WTC11 (cell line): ENCODE data around the gene CEBPB.

Source experiments
- ATF2 ChIP-seq: sonication (generic); formaldehyde crosslinking; IDR thresholded peaks from 2 replicates; pipeline ENCODE4 v1.8.1; 2022; ENCODE audit warnings: low read depth, missing genetic modification reagents, borderline replicate concordance
- CREB1 ChIP-seq: sonication (generic); formaldehyde crosslinking; IDR thresholded peaks from 2 replicates; pipeline ENCODE4 v1.8.0; 2023; ENCODE audit warnings: mild to moderate bottlenecking, missing genetic modification reagents
- CTCF ChIP-seq: fragments of 200-600 bp; IDR thresholded peaks from 2 replicates; pipeline ENCODE4 v1.8.0; 2022; ENCODE audit warnings: antibody characterized with exemption
- ESRRA ChIP-seq: sonication (generic); formaldehyde crosslinking; IDR thresholded peaks from 2 replicates; pipeline ENCODE4 v1.8.1; 2022; ENCODE audit warnings: mild to moderate bottlenecking, missing genetic modification reagents, borderline replicate concordance
- HMGXB4 ChIP-seq: sonication (generic); formaldehyde crosslinking; IDR thresholded peaks from 2 replicates; pipeline ENCODE4 v1.8.1; 2023; ENCODE audit warnings: mild to moderate bottlenecking, moderate library complexity, missing genetic modification reagents
- IRF2 ChIP-seq: sonication (generic); formaldehyde crosslinking; IDR thresholded peaks from 2 replicates; pipeline ENCODE4 v1.8.0; 2022; ENCODE audit warnings: low read depth, missing genetic modification reagents, borderline replicate concordance
- MAX ChIP-seq: sonication (generic); formaldehyde crosslinking; IDR thresholded peaks from 2 replicates; pipeline ENCODE4 v1.8.0; 2022; ENCODE audit warnings: mild to moderate bottlenecking, missing genetic modification reagents
- SP1 ChIP-seq: sonication (generic); formaldehyde crosslinking; conservative IDR thresholded peaks from 2 replicates; pipeline ENCODE4 v1.8.1; 2022; ENCODE audit warnings: missing genetic modification reagents
- TP53 ChIP-seq: sonication (generic); formaldehyde crosslinking; IDR thresholded peaks from 2 replicates; pipeline ENCODE4 v1.8.1; 2023; ENCODE audit warnings: mild to moderate bottlenecking, missing genetic modification reagents
- USF2 ChIP-seq: sonication (generic); formaldehyde crosslinking; IDR thresholded peaks from 2 replicates; pipeline ENCODE4 v1.8.1; 2023; ENCODE audit warnings: mild to moderate bottlenecking, missing genetic modification reagents, moderate library complexity
- ZNF263 ChIP-seq: sonication (generic); formaldehyde crosslinking; IDR thresholded peaks from 2 replicates; pipeline ENCODE4 v1.8.1; 2022; ENCODE audit warnings: low read depth, mild to moderate bottlenecking, moderate library complexity, missing genetic modification reagents

- no peak for TF ChIP-seq ATF2
- no peak for TF ChIP-seq CTCF
- no peak for TF ChIP-seq CREB1 (CRISPR knock-in tag)
- TF ChIP-seq USF2 = no peak
- TF ChIP-seq IRF2 (CRISPR knock-in tag) = no peak
- peak; percentile 68 for TF ChIP-seq MAX (CRISPR knock-in tag)
- TF ChIP-seq SP1 (CRISPR knock-in tag) = no peak
- TF ChIP-seq TP53 = no peak
- TF ChIP-seq ESRRA (CRISPR knock-in tag) = no peak
- TF ChIP-seq ZNF263 (CRISPR knock-in tag) = no peak
- TF ChIP-seq HMGXB4 (CRISPR knock-in tag) = no peak
Observed at GRCh38 chr20:50165684-50166554, 24.7 kb upstream of the CEBPB start.
